Panc1 (cell line): ENCODE measurements around the gene HEBP2.

ENCODE experiments used
- CTCF ChIP-seq: fragments of 450-650 bp; IDR thresholded peaks from 2 replicates; pipeline ENCODE4 v1.5.1; 2017; ENCODE audit warnings: mild to moderate bottlenecking
- POLR2AphosphoS5 ChIP-seq: IDR thresholded peaks from 2 replicates; pipeline ENCODE4 v1.6.1; 2012; ENCODE audit warnings: mild to moderate bottlenecking, low read depth, low read length, moderate library complexity

GRCh38 chr6:138397128-138398122 lies 6.6 kb upstream of the HEBP2 start:
- TF ChIP-seq CTCF, result no peak; the same call in 1 of the 2 replicates
- TF ChIP-seq POLR2AphosphoS5, result no peak
